ENCODE measurements around the gene MARCO.

DNA sequence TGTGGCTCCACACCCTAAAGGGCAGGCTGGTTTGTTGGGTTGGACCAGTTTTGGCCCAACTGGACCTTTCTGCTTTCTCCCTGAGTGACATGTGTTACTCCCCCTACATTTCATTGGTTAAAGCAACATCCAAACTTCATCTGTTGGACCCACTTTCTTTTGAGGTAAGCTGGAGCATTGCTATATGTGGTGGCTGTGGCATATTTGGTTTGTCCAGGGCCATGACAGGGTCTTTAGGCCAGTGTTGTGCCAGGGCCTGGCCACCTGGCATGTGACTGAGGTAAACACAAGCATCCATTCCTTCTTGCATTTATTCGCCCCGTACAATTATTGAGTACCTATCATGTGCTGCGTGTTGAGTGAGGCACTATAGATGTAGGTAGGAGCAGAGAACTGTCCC lies 36.8 kb upstream of the MARCO start:
- TF ChIP-seq, protein P1, sequence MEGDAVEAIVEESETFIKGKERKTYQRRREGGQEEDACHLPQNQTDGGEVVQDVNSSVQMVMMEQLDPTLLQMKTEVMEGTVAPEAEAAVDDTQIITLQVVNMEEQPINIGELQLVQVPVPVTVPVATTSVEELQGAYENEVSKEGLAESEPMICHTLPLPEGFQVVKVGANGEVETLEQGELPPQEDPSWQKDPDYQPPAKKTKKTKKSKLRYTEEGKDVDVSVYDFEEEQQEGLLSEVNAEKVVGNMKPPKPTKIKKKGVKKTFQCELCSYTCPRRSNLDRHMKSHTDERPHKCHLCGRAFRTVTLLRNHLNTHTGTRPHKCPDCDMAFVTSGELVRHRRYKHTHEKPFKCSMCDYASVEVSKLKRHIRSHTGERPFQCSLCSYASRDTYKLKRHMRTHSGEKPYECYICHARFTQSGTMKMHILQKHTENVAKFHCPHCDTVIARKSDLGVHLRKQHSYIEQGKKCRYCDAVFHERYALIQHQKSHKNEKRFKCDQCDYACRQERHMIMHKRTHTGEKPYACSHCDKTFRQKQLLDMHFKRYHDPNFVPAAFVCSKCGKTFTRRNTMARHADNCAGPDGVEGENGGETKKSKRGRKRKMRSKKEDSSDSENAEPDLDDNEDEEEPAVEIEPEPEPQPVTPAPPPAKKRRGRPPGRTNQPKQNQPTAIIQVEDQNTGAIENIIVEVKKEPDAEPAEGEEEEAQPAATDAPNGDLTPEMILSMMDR (conservative IDR thresholded peaks at IDR 0.05), result no peak
- TF ChIP-seq EZH2 (IDR thresholded peaks at IDR 0.05; ENCODE audit: low read depth), result no peak

All from PC-9 (cell line).